ENCODE data around the gene NPRL2. TPM values are rescaled to one million over a fixed set of nuclear protein-coding genes. Genes with fewer than 3 reads are reported as not detected.

The NPRL2 gene
- total and polyA plus RNA-seq, 2 of the 8 experiments (the other 6 are each of a cell fraction or from before 2014, with no cell fraction given) = 28.4 to 51.4 TPM

- TF ChIP-seq, protein P1, sequence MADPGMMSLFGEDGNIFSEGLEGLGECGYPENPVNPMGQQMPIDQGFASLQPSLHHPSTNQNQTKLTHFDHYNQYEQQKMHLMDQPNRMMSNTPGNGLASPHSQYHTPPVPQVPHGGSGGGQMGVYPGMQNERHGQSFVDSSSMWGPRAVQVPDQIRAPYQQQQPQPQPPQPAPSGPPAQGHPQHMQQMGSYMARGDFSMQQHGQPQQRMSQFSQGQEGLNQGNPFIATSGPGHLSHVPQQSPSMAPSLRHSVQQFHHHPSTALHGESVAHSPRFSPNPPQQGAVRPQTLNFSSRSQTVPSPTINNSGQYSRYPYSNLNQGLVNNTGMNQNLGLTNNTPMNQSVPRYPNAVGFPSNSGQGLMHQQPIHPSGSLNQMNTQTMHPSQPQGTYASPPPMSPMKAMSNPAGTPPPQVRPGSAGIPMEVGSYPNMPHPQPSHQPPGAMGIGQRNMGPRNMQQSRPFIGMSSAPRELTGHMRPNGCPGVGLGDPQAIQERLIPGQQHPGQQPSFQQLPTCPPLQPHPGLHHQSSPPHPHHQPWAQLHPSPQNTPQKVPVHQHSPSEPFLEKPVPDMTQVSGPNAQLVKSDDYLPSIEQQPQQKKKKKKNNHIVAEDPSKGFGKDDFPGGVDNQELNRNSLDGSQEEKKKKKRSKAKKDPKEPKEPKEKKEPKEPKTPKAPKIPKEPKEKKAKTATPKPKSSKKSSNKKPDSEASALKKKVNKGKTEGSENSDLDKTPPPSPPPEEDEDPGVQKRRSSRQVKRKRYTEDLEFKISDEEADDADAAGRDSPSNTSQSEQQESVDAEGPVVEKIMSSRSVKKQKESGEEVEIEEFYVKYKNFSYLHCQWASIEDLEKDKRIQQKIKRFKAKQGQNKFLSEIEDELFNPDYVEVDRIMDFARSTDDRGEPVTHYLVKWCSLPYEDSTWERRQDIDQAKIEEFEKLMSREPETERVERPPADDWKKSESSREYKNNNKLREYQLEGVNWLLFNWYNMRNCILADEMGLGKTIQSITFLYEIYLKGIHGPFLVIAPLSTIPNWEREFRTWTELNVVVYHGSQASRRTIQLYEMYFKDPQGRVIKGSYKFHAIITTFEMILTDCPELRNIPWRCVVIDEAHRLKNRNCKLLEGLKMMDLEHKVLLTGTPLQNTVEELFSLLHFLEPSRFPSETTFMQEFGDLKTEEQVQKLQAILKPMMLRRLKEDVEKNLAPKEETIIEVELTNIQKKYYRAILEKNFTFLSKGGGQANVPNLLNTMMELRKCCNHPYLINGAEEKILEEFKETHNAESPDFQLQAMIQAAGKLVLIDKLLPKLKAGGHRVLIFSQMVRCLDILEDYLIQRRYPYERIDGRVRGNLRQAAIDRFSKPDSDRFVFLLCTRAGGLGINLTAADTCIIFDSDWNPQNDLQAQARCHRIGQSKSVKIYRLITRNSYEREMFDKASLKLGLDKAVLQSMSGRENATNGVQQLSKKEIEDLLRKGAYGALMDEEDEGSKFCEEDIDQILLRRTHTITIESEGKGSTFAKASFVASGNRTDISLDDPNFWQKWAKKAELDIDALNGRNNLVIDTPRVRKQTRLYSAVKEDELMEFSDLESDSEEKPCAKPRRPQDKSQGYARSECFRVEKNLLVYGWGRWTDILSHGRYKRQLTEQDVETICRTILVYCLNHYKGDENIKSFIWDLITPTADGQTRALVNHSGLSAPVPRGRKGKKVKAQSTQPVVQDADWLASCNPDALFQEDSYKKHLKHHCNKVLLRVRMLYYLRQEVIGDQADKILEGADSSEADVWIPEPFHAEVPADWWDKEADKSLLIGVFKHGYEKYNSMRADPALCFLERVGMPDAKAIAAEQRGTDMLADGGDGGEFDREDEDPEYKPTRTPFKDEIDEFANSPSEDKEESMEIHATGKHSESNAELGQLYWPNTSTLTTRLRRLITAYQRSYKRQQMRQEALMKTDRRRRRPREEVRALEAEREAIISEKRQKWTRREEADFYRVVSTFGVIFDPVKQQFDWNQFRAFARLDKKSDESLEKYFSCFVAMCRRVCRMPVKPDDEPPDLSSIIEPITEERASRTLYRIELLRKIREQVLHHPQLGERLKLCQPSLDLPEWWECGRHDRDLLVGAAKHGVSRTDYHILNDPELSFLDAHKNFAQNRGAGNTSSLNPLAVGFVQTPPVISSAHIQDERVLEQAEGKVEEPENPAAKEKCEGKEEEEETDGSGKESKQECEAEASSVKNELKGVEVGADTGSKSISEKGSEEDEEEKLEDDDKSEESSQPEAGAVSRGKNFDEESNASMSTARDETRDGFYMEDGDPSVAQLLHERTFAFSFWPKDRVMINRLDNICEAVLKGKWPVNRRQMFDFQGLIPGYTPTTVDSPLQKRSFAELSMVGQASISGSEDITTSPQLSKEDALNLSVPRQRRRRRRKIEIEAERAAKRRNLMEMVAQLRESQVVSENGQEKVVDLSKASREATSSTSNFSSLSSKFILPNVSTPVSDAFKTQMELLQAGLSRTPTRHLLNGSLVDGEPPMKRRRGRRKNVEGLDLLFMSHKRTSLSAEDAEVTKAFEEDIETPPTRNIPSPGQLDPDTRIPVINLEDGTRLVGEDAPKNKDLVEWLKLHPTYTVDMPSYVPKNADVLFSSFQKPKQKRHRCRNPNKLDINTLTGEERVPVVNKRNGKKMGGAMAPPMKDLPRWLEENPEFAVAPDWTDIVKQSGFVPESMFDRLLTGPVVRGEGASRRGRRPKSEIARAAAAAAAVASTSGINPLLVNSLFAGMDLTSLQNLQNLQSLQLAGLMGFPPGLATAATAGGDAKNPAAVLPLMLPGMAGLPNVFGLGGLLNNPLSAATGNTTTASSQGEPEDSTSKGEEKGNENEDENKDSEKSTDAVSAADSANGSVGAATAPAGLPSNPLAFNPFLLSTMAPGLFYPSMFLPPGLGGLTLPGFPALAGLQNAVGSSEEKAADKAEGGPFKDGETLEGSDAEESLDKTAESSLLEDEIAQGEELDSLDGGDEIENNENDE (IDR thresholded peaks at IDR 0.05; ENCODE audit: insufficient replicate concordance, low read length) = no peak
- TF ChIP-seq, protein P2, sequence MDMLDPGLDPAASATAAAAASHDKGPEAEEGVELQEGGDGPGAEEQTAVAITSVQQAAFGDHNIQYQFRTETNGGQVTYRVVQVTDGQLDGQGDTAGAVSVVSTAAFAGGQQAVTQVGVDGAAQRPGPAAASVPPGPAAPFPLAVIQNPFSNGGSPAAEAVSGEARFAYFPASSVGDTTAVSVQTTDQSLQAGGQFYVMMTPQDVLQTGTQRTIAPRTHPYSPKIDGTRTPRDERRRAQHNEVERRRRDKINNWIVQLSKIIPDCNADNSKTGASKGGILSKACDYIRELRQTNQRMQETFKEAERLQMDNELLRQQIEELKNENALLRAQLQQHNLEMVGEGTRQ (IDR thresholded peaks at IDR 0.05; ENCODE audit: low read length) = no peak
- TF ChIP-seq ATF3 (IDR thresholded peaks at IDR 0.05; ENCODE audit: insufficient read depth, low read depth, low read length) (no peak), NANOG (IDR thresholded peaks at IDR 0.05; ENCODE audit: insufficient read depth, low read depth, low read length, poor library complexity, severe bottlenecking) (no peak), TAF7 (optimal IDR thresholded peaks at IDR 0.05; ENCODE audit: borderline replicate concordance, low read depth, low read length) (no peak), EZH2 (IDR thresholded peaks at IDR 0.05; ENCODE audit: low read depth, low read length, severe bottlenecking) (no peak)
These were observed 36.2 kb downstream of the NPRL2 start (continued) for GRCh38 chr3:50314342-50314741.

Measured in H1 (cell line).